ENCODE measurements around the gene CTNNA2. TPM values are rescaled to one million over a fixed set of nuclear protein-coding genes. Genes with fewer than 3 reads are reported as not detected.

CTNNA2 gene
- total RNA-seq, 1 experiment from 2014 or later, result 5.5 TPM

- Histone ChIP-seq H3K4me1 (ENCODE audit: insufficient read depth, low read length) (no peaks in the 10 kb centered on the region; the same call in 1 of the 2 replicates), H3K9me3 (ENCODE audit: control insufficient read depth, low read depth, low read length) (no peaks in the 10 kb centered on the region), H2BK12ac (ENCODE audit: insufficient read length, low read depth, low read length) (no peak overlapping the region), H3K56ac (ENCODE audit: insufficient read length, low read depth, low read length) (no peak overlapping the region), H3K4me2 (ENCODE audit: insufficient read depth, insufficient read length, low read length) (no peak overlapping the region), H3K9ac (ENCODE audit: extremely low read depth, insufficient read length, low read length) (no peak overlapping the region), H3T11ph (ENCODE audit: low read length) (no peak overlapping the region), H4K20me1 (ENCODE audit: control insufficient read depth, insufficient read depth, insufficient read length) (no peaks in the 10 kb centered on the region), H4K91ac (ENCODE audit: insufficient read length, low read depth, low read length) (no peak overlapping the region), H2BK120ac (ENCODE audit: low read depth, low read length, poor library complexity, severe bottlenecking) (no peak overlapping the region), H2BK5ac (ENCODE audit: insufficient read length, low read length) (no peak overlapping the region), H4K8ac (replicated peaks; ENCODE audit: insufficient read length, low read depth, low read length) (no peak overlapping the region), H3K27ac (ENCODE audit: insufficient read length, low read depth, low read length) (no peak overlapping the region), H3K18ac (ENCODE audit: insufficient read length, low read depth, low read length) (no peak overlapping the region), H2BK20ac (ENCODE audit: low read depth, low read length, poor library complexity, severe bottlenecking) (no peak overlapping the region), H3K4ac (ENCODE audit: low read depth, low read length) (no peak overlapping the region), H3K79me1 (ENCODE audit: insufficient read depth, low read depth, low read length, poor library complexity, severe bottlenecking) (no peaks in the 10 kb centered on the region), H3K27me3 (ENCODE audit: insufficient read depth, low read length) (no peaks in the 10 kb centered on the region), H2BK15ac (ENCODE audit: low read depth, low read length) (no peak overlapping the region), H3K14ac (ENCODE audit: insufficient read depth, low read length) (no peak overlapping the region), H3K79me2 (ENCODE audit: insufficient read depth, low read length) (no peaks in the 10 kb centered on the region), H2AK5ac (ENCODE audit: insufficient read length, low read length) (no peak overlapping the region), H2AFZ (ENCODE audit: low read length) (no peak overlapping the region), H4K5ac (ENCODE audit: insufficient read length, low read depth, low read length) (no peak overlapping the region), H3K23me2 (ENCODE audit: insufficient read length, low read depth, low read length, poor library complexity, severe bottlenecking) (no peaks in the 10 kb centered on the region), H3K23ac (ENCODE audit: insufficient read length, low read depth, low read length) (no peak overlapping the region)
- Mint-ChIP-seq H3K4me1 (no peaks in the 10 kb centered on the region), H3K4me3 (no peak overlapping the region), H3K27ac (no peak overlapping the region), H3K36me3 (ENCODE audit: insufficient read depth in 1 of 3, low read depth in 3 of 3) (no peaks in the 10 kb centered on the region), H3K9me3 (no peaks in the 10 kb centered on the region), H3K27me3 (ENCODE audit: low read depth) (no peaks in the 10 kb centered on the region; the same call in 1 of the 2 replicates)
- no peak for DNase-seq
- TF ChIP-seq, protein P1, sequence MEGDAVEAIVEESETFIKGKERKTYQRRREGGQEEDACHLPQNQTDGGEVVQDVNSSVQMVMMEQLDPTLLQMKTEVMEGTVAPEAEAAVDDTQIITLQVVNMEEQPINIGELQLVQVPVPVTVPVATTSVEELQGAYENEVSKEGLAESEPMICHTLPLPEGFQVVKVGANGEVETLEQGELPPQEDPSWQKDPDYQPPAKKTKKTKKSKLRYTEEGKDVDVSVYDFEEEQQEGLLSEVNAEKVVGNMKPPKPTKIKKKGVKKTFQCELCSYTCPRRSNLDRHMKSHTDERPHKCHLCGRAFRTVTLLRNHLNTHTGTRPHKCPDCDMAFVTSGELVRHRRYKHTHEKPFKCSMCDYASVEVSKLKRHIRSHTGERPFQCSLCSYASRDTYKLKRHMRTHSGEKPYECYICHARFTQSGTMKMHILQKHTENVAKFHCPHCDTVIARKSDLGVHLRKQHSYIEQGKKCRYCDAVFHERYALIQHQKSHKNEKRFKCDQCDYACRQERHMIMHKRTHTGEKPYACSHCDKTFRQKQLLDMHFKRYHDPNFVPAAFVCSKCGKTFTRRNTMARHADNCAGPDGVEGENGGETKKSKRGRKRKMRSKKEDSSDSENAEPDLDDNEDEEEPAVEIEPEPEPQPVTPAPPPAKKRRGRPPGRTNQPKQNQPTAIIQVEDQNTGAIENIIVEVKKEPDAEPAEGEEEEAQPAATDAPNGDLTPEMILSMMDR (conservative IDR thresholded peaks at IDR 0.05), result no peak
- WGBS (ENCODE audit: extremely low coverage, insufficient read length, low lambda C conversion rate), result no CpG with 5 or more reads among the region's 3 CpGs
Measured at GRCh38 chr2:79993144-79993543, 480.3 kb downstream of the CTNNA2 start.

Measured in H9 (cell line).